Measurements from ENCODE around the gene TMEM198.

TMEM198 gene

DNA sequence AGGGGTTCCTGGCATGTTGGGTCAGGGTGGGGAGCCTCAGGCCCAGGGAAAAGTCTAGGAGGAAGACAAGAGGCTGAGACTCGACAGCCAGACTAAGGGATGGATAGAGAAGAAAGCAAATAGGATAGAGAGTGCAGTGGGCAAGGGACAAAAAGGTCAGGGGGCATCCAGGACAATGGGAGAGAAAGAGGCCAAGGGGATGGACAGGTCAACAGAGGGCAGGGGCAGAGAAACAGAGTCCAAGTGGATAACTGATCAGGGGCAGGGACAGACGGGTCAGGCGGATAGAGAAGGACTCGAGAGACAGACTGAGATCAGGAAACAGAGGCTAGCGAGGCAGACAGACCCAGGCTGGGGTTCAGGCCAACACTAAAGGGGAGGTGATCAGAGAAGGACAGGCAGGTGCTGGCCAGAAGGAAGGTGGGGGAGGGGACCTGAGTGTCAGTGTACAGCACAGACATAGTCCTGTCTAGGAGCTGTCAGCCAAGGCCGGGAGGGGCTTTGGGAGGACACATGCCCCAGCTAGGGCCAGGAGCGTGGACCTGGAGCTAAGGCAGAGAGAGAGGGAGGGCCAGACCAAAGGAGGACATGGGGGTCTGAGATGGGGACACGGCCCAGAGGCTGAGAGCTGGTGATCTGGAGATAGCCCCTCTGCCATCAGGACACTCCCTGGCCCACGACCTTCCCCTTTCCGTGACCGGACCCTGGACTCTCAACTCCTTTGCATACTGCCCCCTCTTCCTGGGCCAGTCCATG lies 17.3 kb upstream of the TMEM198 start:
- no peak for DNase-seq

DNA sequence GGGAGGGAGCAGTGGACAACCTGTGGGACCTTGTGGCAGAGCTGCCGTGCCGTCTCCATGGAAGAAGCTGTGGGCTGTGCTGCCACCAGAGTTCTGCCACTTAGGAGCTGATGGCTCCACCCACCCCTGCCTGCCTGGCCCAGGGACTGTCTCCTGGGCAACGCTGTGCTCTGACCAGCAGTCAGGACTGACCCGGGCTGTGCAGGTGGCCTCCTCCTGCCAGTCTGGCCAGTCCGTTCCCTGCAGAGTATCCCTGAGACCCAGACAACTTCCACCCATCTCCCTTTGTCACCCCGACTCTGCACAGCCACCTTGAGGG lies 16.8 kb upstream of the TMEM198 start:
- DNase-seq = no peak

DNA sequence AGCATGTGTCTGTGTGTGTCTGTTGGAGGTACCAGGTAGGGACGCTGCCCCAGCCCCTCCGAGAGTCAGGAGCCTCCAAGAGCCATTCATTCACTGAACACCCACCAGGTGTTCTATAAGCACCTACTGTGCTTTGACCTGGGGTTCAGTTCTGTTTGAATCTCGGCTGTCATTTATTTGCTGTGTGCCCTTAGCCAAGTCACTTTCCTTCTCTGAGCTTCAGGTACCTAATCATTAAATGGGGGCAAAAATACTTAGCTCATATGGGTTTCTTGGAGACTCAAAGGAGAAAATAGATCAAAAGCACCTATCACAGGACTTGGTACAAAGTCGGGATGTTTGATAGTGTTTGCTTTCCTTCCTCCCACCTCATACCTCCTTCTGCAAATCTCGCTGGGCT lies 16.4 kb upstream of the TMEM198 start:
- DNase-seq = no peak

DNA sequence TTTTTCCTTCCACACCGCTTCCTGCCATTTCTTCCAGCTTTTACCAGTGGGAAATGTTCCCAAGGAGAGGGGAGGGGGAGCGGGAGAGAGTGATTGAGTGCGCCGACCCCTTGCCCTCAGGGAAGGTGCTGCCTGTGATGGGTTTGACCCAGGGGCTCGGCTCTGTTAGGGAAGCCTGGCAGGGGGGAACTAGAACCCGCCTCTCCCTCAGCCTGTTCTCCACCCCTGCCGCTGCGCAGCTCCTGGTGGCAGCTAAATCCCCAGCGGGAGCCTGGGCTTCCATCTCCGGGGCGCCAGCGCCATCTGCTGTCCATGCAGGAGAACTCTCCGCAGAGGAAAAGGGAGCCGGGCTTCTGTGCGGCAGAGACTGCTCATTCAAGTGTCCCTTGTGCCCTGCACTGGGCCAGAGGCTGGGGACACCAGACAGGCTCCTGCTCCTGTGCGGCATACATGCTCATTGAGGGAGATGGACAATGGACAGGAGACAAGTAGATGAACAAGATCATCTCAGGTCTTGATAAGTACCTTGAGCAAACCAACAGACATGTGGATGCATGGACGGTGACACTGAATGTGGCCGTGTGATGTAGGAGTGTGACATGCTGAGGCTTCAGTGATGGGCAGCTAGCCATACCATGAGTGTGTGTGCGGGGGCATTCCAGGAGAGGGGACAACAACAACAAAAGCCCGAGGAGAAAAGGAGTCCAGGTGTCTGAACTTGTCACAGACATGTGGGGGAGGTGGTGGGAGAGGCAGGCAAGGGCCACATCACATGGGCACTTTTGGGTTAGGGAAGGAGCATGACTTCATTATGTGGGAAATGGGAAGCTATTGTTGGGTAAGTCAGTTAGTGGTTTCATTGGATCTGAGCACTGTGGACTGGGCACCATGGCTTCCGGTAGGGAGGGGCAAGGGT lies 13.5 kb upstream of the TMEM198 start:
- DNase-seq = peak; percentile 82 to 83

DNA sequence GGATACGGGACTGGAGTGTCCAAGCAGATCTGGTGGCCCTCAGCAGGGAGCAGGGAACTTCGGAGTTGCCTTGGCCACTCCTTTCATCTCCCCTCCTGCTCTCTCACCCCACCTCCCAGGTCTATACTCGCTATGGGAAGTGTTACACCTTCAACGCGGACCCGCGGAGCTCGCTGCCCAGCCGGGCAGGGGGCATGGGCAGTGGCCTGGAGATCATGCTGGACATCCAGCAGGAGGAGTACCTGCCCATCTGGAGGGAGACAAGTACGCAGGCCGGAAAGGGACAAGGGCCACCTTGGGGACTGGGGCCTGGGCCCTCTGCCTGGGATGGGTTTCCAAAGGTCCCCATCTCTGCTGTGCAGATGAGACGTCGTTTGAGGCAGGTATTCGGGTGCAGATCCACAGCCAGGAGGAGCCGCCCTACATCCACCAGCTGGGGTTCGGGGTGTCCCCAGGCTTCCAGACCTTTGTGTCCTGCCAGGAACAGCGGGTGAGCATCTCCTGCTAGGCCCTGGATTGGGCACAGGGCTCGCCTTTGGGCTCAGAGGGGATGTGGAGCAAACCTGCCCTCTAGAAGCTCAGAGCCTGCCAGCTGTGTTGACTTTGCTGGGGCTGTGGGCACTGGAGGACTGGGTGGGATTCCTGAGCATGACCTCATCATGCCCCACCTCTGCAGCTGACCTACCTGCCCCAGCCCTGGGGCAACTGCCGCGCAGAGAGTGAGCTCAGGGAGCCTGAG lies 12.0 kb upstream of the TMEM198 start:
- DNase-seq = no peak

DNA sequence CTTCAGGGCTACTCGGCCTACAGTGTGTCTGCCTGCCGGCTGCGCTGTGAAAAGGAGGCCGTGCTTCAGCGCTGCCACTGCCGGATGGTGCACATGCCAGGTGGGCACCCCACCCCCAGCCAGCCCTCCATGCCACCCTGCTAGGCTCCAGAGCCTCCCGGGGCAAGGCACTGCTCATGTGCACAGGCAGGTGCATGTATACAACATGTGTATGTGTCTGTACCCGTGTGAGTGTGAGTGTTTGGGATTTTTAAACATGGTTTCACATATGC lies 11.5 kb upstream of the TMEM198 start:
- DNase-seq = no peak

DNA sequence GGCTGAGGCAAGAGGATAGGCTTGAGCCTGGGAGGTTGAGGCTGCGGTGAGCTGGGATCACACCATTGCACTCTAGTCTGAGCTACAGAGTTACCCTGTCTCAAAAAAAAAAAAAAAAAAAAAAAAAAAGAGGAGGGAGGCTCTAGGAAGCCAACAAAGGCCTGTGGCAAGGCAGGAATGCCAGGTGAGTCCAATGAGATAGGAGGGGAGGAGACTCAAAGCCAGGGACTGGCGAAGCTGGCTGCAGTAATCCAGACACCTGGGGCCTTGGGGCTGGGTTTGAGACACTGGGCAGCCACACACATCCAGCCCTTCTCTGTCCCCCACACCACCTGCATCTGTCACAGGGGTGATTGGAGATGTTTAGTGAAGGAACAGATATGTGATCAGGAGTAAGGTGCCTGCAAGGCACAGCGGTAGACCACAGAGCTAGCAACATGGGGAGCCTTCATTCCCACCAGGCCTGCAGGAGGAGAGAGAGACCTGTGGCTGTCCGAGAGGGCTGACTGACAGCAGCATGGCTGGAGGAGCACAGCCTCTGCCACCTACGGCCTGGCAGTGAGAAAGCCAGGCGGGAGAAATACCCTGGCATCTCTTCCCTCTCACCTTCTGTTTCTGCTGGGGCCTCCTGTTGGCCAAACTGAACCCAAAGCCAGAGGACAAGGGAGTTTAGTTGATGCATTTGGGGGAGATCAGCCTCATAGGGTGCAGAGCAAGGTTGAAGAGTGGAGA lies 9.7 kb upstream of the TMEM198 start:
- no peak for DNase-seq

DNA sequence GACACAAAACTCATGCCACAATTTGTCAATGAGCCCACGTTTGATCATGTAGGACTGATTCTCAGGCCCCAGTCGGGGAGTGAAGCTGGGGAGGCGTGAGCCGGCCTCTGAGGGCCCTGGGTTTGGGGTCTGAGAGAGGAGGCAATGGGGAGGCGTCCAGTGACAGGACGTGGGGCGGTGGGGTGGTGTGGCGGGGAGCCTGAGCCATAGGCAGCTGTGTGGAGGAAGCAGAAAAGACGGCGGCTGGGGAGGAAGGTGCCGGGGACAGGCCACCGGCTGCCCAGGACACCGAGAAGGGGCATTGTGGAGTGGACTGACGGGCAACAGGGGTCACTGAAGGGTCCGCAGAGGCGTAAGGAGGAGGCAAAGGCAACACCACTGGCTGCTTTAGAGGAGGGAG lies 7.4 kb upstream of the TMEM198 start:
- no peak for DNase-seq

DNA sequence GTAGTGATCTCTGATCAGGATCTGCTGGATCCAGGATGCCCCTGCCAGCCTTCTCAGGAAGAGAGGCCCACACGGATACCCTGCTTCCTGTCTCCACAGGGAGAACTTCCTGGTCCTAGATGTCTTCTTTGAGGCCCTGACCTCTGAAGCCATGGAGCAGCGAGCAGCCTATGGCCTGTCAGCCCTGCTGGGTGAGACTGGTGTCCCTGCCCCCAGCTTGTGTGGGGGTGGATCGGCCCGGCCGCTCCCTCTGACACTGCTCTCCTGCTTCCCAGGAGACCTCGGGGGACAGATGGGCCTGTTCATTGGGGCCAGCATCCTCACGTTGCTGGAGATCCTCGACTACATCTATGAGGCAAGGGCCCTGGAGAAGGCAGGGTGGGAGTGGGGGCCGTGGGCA lies 6.9 kb upstream of the TMEM198 start:
- DNase-seq = no peak

DNA sequence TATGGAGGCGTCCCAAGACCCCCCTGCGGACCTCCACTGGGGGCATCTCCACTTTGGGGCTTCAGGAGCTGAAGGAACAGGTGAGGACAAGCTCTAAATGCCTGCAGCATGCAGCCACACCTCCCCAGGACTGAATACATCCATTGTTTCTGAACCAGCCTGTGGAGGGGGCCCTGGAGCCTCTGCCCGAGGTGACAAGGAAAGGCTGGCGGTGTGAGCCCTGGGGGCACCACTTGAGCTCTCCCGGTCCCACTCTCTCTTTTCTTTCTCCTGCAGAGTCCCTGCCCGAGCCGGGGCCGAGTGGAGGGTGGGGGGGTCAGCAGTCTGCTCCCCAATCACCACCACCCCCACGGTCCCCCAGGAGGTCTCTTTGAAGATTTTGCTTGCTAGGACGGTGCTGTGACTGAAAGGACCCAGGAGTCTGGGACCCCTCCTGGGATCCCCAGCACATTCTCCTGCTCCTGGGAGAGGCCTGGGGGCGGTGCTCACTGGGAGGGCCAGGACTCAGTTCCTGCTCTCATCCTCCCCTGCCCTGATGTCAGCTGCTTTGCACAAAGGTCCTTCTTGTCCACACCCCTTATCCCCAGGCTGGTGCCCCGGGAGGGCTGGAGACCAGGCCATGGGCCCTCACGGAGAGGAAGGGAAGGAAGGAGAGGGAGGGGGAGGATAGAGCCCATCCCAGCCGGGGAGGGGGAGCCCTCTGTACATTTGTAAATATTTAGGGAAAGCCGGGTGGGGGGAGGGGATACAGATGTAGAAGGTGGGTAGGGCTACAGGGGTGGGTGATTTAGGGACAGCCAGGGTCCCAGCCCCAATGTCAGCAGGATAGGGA lies 6.0 kb upstream of the TMEM198 start:
- DNase-seq = no peak

DNA sequence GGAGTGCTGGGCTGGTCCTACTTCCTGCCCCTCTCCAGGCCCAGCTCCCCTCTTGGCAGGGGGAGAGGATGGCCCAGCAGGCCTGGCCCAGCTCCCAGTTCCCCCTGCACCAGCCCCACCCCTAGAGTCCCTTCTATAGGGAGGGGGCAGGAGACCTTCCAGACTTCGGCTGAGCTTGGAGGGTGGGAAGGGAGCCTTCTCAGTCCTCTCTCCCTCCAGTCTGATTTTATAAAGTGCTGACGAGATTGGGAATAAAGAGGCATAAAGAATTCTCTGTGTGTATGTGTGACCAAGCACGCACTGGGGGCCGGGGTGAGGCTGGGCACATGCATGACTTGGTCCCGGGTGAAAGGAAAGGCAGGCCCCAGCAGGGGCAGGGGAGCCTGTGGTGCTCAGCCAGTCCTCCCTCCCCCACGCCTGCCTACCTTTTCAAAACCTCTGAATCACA lies 5.3 kb upstream of the TMEM198 start:
- DNase-seq = no peak

DNA sequence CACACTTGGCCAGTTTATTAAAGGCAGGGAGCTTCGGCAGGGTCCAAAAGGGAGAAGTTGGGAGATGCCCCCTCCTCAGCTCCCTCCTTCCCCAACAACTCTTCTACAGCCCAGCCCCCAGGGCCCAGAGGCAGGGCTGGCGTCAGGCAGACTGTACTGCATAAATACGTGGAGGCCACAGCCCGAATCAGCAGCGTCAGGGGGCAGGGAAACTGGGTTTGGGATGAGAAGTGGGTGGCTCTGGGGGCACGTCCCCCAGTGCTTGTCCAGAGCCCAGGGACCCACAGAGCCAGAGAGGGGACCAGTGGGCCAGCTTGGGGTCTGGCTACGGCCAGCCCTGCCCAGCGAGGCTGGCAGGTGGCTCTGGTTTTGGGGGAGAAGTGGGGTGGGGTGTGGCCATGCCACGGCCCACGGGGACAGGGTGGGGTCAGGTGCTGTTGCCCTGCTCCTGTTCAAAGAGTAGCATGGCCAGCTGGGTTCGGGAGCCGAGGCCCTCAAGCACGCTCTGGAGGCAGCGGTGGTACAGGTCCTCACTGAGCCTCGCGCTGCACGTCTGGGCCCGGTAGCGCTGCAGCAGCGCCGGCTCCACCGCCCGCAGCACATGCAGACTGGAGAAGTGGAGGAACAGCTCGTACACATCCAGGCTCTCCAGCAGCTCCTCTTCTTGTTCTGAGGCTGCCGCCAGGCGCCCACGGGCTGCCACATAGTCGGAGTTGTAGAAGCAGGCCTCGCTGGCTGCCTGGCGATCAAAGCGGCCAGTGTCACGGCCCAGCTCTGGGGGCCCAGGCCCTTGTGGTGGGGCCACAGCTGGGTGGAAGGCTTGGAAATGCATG lies 4.7 kb upstream of the TMEM198 start:
- DNase-seq = no peak

DNA sequence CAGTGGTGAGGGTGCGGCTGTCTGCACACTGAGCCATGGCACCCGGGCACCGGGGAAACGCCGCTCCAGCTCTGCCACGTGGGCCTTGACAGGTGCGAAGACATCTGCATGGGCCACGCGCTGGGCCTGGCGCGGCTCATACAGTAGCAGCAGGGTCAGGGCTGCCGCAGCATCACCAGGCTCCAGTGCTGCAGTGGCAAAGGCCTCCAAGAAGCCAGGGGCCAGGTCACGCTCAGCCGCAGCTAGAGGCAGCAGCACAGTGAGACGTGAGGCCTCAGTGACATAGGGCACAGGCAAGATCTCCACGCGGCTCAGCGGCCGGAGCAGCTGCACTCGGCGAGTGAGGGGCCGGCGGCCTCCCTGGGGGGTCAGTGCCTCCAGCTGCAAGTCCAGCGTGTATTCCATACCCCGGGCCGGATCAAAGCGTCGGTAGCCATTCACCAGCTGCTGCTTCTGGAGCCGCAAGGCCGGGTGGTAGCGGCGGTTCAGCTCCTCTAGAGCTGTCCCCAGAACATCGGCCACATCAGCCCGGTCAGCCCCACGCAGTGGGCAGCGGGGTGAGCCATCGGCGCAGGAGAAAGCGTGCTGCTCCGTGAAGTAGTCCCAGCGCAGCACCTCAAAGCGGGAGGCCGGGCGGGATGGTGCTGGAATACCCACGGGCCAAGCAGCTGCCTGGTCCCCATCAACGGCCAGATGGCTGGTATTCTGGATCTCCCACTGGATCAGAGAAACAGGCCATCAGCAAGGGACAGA lies 3.7 kb upstream of the TMEM198 start:
- no peak for DNase-seq

DNA sequence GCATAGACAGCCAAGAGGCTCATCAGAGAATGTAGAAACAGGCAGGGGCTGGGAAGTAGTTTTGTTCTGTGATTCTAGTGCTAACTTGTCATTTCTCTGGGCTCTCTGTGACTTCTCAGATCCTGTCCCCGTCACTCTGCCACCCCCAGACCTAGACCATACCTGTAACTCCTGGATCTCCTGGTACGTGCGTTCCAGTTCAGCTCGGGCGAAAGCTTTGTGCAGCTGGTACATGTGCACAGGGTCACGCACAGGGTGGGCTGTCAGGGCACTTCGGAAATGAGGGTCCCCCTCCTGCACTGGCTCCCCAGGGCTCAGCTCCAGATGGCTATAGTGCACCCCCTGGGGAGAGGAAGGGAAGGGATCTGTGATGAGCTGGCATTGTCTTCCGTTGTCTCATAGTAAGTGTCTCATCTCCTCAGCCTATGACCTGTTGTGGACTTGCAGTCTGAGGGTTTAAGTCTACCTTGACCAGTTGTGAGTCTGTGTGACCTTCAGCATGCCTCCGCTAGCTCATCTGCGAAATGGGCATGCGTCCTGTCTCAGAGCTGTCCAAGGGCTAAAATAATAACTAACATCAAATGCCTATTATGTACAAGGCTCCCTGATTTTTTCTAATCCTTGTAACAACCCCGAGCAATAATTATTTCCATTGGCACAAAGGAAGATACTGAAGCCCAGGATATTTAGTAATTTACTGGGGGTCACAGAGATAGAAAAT lies 2.9 kb upstream of the TMEM198 start:
- no peak for DNase-seq

DNA sequence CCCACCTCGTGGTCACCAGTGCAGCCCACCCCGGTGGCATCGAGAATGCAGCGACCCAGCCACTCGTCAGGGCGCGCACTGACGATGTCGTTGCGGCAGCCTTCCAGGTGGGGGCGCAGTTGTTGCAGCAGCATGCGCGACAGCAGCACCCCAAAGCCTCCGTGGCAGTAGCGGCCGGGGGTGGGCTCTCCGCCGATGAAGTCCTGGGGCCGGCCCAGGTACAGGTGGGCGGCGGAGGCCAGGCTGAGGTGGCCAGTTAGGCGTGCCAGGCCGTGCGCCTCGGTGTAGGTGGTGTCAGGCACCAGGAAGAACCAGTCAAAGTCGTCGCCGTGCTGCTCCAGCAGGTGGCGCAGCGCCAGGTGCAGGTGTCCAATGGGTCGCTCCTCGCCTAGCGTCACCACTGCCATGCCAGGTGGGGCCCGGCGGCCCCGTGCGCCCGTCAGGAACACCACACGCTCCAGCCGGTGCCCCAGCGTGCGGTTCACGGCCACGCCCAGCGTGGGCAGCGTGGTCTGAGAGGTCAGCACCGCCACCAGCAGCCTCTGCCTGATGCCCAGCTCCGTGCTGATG lies 2.1 kb upstream of the TMEM198 start:
- DNase-seq = peak; percentile 84 to 86

DNA sequence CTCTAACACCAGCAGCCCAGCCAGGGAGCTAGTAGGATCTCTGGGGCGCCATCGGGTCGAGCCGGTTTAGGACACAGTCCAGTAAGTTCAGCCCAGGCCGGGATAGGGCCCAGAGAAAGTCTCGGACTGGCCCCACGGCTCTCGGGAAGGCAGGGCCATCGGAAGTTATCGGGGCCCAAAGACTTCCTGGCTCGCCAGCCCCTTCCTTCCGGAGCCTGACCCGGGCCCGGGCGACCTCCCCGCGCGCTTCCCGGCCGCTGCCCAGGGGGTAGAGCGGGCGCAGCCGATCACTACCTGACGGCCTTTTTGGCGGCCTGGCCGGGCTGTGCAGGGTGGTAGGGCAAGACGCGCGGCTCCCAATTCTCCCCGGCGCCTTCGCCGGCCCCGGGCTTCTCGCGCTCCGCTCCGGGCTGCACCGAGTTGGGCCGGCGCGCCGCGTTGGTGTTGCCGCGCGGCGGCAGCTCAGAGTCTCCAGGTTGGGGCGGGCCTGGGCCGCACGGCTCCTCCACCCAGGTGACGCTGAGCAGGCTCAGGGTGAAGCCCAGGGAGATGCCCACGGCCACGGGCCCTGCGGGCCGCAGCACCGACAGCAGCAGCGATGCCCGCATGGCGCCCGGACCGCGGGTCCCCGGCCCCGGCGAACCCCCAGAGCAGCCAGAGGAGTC lies 765 bp upstream of the TMEM198 start:
- DNase-seq = no peak

DNA sequence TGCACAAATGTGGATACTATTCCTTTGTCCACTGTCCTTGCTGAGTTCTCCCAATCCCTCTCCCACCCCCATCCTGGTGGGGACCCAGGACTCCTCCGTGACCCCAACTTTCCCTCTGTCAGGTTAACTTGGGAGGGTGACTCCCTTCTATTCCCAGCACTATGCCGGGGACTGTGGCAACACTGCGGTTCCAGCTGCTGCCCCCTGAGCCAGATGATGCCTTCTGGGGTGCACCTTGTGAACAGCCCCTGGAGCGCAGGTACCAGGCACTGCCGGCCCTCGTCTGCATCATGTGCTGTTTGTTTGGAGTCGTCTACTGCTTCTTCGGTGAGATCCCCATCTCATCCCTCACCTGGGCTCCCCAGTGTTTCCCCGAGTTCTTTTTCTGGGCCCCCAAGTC lies 739 bp downstream of the TMEM198 start:
- DNase-seq = no peak

DNA sequence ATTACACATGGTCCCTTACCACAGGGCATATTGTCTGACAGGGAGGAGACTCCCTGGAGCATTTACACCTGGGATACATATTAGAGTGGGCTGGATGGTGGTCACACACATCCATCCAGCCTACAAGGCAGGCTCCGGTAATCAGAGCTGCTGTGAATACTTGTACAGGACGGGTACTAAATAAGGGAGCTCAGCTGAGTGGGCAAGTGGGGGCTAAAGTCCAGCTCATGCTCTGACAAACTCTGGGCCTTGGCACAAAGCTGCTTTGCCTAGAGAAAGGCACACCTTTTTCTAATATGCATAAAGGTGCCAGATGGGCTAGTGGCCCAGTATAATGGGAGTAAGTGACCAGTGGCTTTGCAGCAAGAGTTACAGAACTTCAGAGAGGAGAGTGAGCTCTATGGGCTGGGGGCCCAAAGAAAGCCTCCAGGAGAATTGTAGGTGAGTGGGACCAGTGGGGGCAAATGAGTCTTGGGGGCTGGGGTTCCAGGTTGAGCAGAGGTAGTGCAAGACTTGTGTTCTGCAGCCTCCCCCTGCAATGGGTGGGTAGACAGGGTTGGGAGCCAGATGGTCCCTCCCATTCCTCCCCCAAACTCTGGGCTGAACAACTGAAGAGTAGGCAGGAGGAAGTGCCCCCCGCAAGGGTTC lies 1.6 kb downstream of the TMEM198 start:
- no peak for DNase-seq

All from activated CD4-positive, alpha-beta T cell treated with anti-CD3 and anti-CD28 coated beads, Interleukin-2, amount 50 U/mL, for 4 hours (primary cell).